H9 (cell line): Measurements from ENCODE around the gene WDR54. TPM values are rescaled to one million over a fixed set of nuclear protein-coding genes. Genes with fewer than 3 reads are reported as not detected.

Source experiments
- DNase-seq: peaks from one replicate; pipeline ENCODE4 v3.0.0-alpha.2; 2017
- H2AFZ ChIP-seq: one replicate; pipeline ENCODE4 v1.6.1; 2013; ENCODE audit warnings: mild to moderate bottlenecking, low read length, control low read depth, moderate library complexity
- H2AK5ac ChIP-seq: 2 replicates; pipeline ENCODE4 v1.6.1; 2013; ENCODE audit warnings: low read length, control low read depth, mixed read lengths; ENCODE audit not compliant: insufficient read length
- H2BK120ac ChIP-seq: one replicate; pipeline ENCODE4 v1.6.1; 2013; ENCODE audit warnings: low read depth, mild to moderate bottlenecking, low read length, control low read depth, inconsistent platforms; ENCODE audit not compliant: poor library complexity, severe bottlenecking
- H2BK12ac ChIP-seq: 2 replicates; pipeline ENCODE4 v1.6.1; 2013; ENCODE audit warnings: low read length, control low read depth, mixed read lengths, low read depth; ENCODE audit not compliant: insufficient read length
- H2BK15ac ChIP-seq: 2 replicates; pipeline ENCODE4 v1.6.1; 2013; ENCODE audit warnings: low read depth, low read length, control low read depth
- H2BK20ac ChIP-seq: one replicate; pipeline ENCODE4 v1.6.1; 2013; ENCODE audit warnings: low read depth, mild to moderate bottlenecking, low read length, control low read depth, inconsistent platforms; ENCODE audit not compliant: poor library complexity, severe bottlenecking
- H2BK5ac ChIP-seq: 2 replicates; pipeline ENCODE4 v1.6.1; 2013; ENCODE audit warnings: low read length, control low read depth, mixed read lengths; ENCODE audit not compliant: insufficient read length
- H3K14ac ChIP-seq: 2 replicates; pipeline ENCODE4 v1.6.1; 2013; ENCODE audit warnings: low read length, control low read depth; ENCODE audit not compliant: insufficient read depth
- H3K18ac ChIP-seq: 2 replicates; pipeline ENCODE4 v1.6.1; 2013; ENCODE audit warnings: low read depth, mild to moderate bottlenecking, mixed read lengths, low read length, control low read depth; ENCODE audit not compliant: insufficient read length
- H3K23ac ChIP-seq: 2 replicates; pipeline ENCODE4 v1.6.1; 2013; ENCODE audit warnings: low read length, control low read depth, mixed read lengths, low read depth; ENCODE audit not compliant: insufficient read length
- H3K23me2 ChIP-seq: 2 replicates; pipeline ENCODE4 v1.6.1; 2013; ENCODE audit warnings: low read depth, mild to moderate bottlenecking, mixed read lengths, low read length, control low read depth; ENCODE audit not compliant: insufficient read length, poor library complexity, severe bottlenecking
- H3K27ac ChIP-seq: 2 replicates; pipeline ENCODE4 v1.5.1; 2013; ENCODE audit warnings: low read length, control low read depth, mixed read lengths, low read depth; ENCODE audit not compliant: insufficient read length
- H3K27me3 ChIP-seq: 2 replicates; pipeline ENCODE4 v1.6.1; 2013; ENCODE audit warnings: low read length, control low read depth, inconsistent platforms; ENCODE audit not compliant: insufficient read depth
- H3K4ac ChIP-seq: 2 replicates; pipeline ENCODE4 v1.6.1; 2013; ENCODE audit warnings: low read depth, mild to moderate bottlenecking, control low read depth, inconsistent platforms, low read length, moderate library complexity
- H3K4me1 ChIP-seq: 2 replicates; pipeline ENCODE4 v1.6.1; 2013; ENCODE audit warnings: low read length, control low read depth, inconsistent platforms; ENCODE audit not compliant: insufficient read depth
- H3K4me2 ChIP-seq: 2 replicates; pipeline ENCODE4 v1.6.1; 2013; ENCODE audit warnings: low read length, control low read depth, mixed read lengths; ENCODE audit not compliant: insufficient read length, insufficient read depth
- H3K56ac ChIP-seq: 2 replicates; pipeline ENCODE4 v1.6.1; 2013; ENCODE audit warnings: low read depth, mild to moderate bottlenecking, mixed read lengths, low read length, control low read depth; ENCODE audit not compliant: insufficient read length
- H3K79me1 ChIP-seq: 2 replicates; pipeline ENCODE4 v1.6.1; 2013; ENCODE audit warnings: low read depth, mild to moderate bottlenecking, moderate library complexity, low read length, control low read depth, inconsistent platforms; ENCODE audit not compliant: insufficient read depth, poor library complexity, severe bottlenecking
- H3K79me2 ChIP-seq: 2 replicates; pipeline ENCODE4 v1.6.1; 2013; ENCODE audit warnings: low read length, control low read depth, inconsistent platforms; ENCODE audit not compliant: insufficient read depth
- H3K9ac ChIP-seq: 2 replicates; pipeline ENCODE4 v1.6.1; 2013; ENCODE audit warnings: low read length, control low read depth, mixed read lengths; ENCODE audit not compliant: insufficient read length; ENCODE audit errors: extremely low read depth
- H3K9me3 ChIP-seq: one replicate; pipeline ENCODE4 v1.6.1; 2013; ENCODE audit warnings: low read depth, low read length, inconsistent platforms; ENCODE audit not compliant: control insufficient read depth
- H3T11ph ChIP-seq: one replicate; pipeline ENCODE4 v1.6.1; 2013; ENCODE audit warnings: mild to moderate bottlenecking, low read length, control low read depth, inconsistent platforms
- H4K20me1 ChIP-seq: one replicate; pipeline ENCODE4 v1.6.1; 2013; ENCODE audit not compliant: control insufficient read depth, insufficient read length, insufficient read depth
- H4K5ac ChIP-seq: 2 replicates; pipeline ENCODE4 v1.6.1; 2013; ENCODE audit warnings: low read depth, mild to moderate bottlenecking, mixed read lengths, low read length, control low read depth; ENCODE audit not compliant: insufficient read length
- H4K8ac ChIP-seq: replicated peaks from 2 replicates; pipeline ENCODE4 v1.6.1; 2013; ENCODE audit warnings: low read length, control low read depth, mixed read lengths, low read depth; ENCODE audit not compliant: insufficient read length
- H4K91ac ChIP-seq: 2 replicates; pipeline ENCODE4 v1.6.1; 2013; ENCODE audit warnings: low read depth, mild to moderate bottlenecking, moderate library complexity, mixed read lengths, low read length, control low read depth; ENCODE audit not compliant: insufficient read length
- H3K27ac Mint-ChIP-seq, 3 experiments: 2 replicates in 2 of 3; 3 replicates in 1 of 3; pipeline ENCODE4 v1.8.0; 2020 to 2021; ENCODE audit warnings: mixed read lengths in 3 of 3, mild to moderate bottlenecking in 1 of 3, moderate library complexity in 1 of 3
- H3K27me3 Mint-ChIP-seq: 2 replicates; pipeline ENCODE4 v1.8.0; 2021; ENCODE audit warnings: low read depth, mild to moderate bottlenecking, moderate library complexity, mixed read lengths
- H3K36me3 Mint-ChIP-seq, 3 experiments: 2 replicates in 2 of 3; 3 replicates in 1 of 3; pipeline ENCODE4 v1.8.0; 2020 to 2021; ENCODE audit warnings: low read depth in 3 of 3, mixed read lengths in 3 of 3; ENCODE audit not compliant: insufficient read depth in 1 of 3
- H3K4me1 Mint-ChIP-seq, 2 experiments: 2 replicates each; pipeline ENCODE4 v1.8.0; 2020; ENCODE audit warnings: mixed read lengths in 2 of 2
- H3K4me3 Mint-ChIP-seq, 2 experiments: 2 replicates in 1 of 2; 3 replicates in 1 of 2; pipeline ENCODE4 v1.8.0; 2020 to 2021; ENCODE audit warnings: mild to moderate bottlenecking in 2 of 2, mixed read lengths in 2 of 2, moderate library complexity in 1 of 2
- H3K9me3 Mint-ChIP-seq, 2 experiments: 2 replicates in 1 of 2; 3 replicates in 1 of 2; pipeline ENCODE4 v1.8.0; 2020; ENCODE audit warnings: mild to moderate bottlenecking in 2 of 2, mixed read lengths in 2 of 2, moderate library complexity in 1 of 2
- WGBS: extraction: QIAGEN DNeasy Blood & Tissue Kit; methylation state at CpG from one replicate; pipeline ENCODE4 v1.1.7; 2013; ENCODE audit warnings: missing lambda C conversion rate, low lambda C conversion rate, mixed read lengths; ENCODE audit not compliant: insufficient read length; ENCODE audit errors: extremely low coverage; 5-methylcytosine and 5-hydroxymethylcytosine counted together
- total RNA-seq: library from RNA; stranded (reverse); gene quantifications from 2 replicates; pipeline ENCODE4 v1.2.1, GENCODE V29; 2021
- TF ChIP-seq, protein P1 (sequence below): fragments of 200-600 bp; sonication (generic); conservative IDR thresholded peaks from 3 replicates; pipeline ENCODE4 v1.8.0; 2021; ENCODE audit warnings: antibody characterized with exemption, mild to moderate bottlenecking

Gene WDR54
- total RNA-seq, 1 experiment from 2014 or later, result 66.4 TPM

- H3K9me3 Mint-ChIP-seq, result no peaks in the 10 kb centered on the region
- H3T11ph ChIP-seq, result no peak within 1 kb of the TSS
- H3K27me3 Mint-ChIP-seq, result peaks cover 3% of the 10 kb centered on the region; the same call in 1 of the 2 replicates
- WGBS, result no CpG with 5 or more reads among the region's 40 CpGs
- H3K56ac ChIP-seq, result no peak within 1 kb of the TSS
- no peak within 1 kb of the TSS for H4K91ac ChIP-seq
- H3K9ac ChIP-seq, result peak within 1 kb of the TSS; percentile 62
- H2BK12ac ChIP-seq, result no peak within 1 kb of the TSS
- H2AFZ ChIP-seq, result peak within 1 kb of the TSS; percentile 95
- H3K27ac ChIP-seq, result no peak within 1 kb of the TSS
- no peak within 1 kb of the TSS for H3K14ac ChIP-seq
- TF ChIP-seq, protein P1, sequence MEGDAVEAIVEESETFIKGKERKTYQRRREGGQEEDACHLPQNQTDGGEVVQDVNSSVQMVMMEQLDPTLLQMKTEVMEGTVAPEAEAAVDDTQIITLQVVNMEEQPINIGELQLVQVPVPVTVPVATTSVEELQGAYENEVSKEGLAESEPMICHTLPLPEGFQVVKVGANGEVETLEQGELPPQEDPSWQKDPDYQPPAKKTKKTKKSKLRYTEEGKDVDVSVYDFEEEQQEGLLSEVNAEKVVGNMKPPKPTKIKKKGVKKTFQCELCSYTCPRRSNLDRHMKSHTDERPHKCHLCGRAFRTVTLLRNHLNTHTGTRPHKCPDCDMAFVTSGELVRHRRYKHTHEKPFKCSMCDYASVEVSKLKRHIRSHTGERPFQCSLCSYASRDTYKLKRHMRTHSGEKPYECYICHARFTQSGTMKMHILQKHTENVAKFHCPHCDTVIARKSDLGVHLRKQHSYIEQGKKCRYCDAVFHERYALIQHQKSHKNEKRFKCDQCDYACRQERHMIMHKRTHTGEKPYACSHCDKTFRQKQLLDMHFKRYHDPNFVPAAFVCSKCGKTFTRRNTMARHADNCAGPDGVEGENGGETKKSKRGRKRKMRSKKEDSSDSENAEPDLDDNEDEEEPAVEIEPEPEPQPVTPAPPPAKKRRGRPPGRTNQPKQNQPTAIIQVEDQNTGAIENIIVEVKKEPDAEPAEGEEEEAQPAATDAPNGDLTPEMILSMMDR, result no peak
- peak within 1 kb of the TSS; percentile 96 to 97 for H3K4me3 Mint-ChIP-seq
- H3K79me1 ChIP-seq, result no peaks in the 10 kb centered on the region
- H2BK15ac ChIP-seq, result no peak within 1 kb of the TSS
- H2AK5ac ChIP-seq, result no peak within 1 kb of the TSS
- H4K8ac ChIP-seq, result no peak within 1 kb of the TSS
- H2BK20ac ChIP-seq, result no peak within 1 kb of the TSS
- H2BK5ac ChIP-seq, result no peak within 1 kb of the TSS
- H3K27ac Mint-ChIP-seq, result peak within 1 kb of the TSS; percentile 82 to 97 (median 97)
- DNase-seq, result peak; percentile 94
- no peaks in the 10 kb centered on the region for H3K27me3 ChIP-seq
- H3K79me2 ChIP-seq, result no peaks in the 10 kb centered on the region
- H3K23me2 ChIP-seq, result peaks cover 18% of the 10 kb centered on the region
- H2BK120ac ChIP-seq, result no peak within 1 kb of the TSS
- no peaks in the 10 kb centered on the region for H3K9me3 ChIP-seq
- no peak within 1 kb of the TSS for H3K4ac ChIP-seq
- H3K36me3 Mint-ChIP-seq, result peaks cover under 1 to 7% (median under 1%) of the 10 kb centered on the region in 3 experiments; a peak in 4 of 7 replicates
- peak within 1 kb of the TSS; percentile 55 for H3K18ac ChIP-seq
- peaks cover 2% of the 10 kb centered on the region; the same call in 1 of the 2 replicates for H3K4me1 ChIP-seq
- peak within 1 kb of the TSS; percentile 82 for H3K4me2 ChIP-seq
- peaks cover 30 to 34% of the 10 kb centered on the region in 2 experiments for H3K4me1 Mint-ChIP-seq
- H4K5ac ChIP-seq, result no peak within 1 kb of the TSS
- H4K20me1 ChIP-seq, result peaks cover 2% of the 10 kb centered on the region
- H3K23ac ChIP-seq, result no peak within 1 kb of the TSS
Observed at GRCh38 chr2:74454654-74455511, 33.4 kb downstream of the WDR54 start, which contains the start of gene INO80B. TSS of gene INO80B (plus strand) at chr2:74455087. CDS start at chr2:74455117, 30 bp downstream.
